ENCODE data around the gene DISC1. TPM values are rescaled to one million over a fixed set of nuclear protein-coding genes. Genes with fewer than 3 reads are reported as not detected.

DISC1 gene
- polyA plus RNA-seq, 3 donors, result 5.5 to 14.7 (median 5.8) TPM

GRCh38 chr1:231606712-231607111 lies 19.9 kb upstream of the DISC1 start:
- no peak for TF ChIP-seq CTCF (IDR thresholded peaks at IDR 0.05)
- no peak overlapping the region for H3K27ac ChIP-seq (ENCODE audit: low read depth in 1 of 2, low read length in 2 of 2)
- Mint-ChIP-seq H3K4me3 (no peak overlapping the region), H3K27ac (peak overlapping the region in 1 of 7 donors; percentile 10), H3K9me3 (peaks cover 0 to 2% (median 0%) of the 10 kb centered on the region in 7 donors), H3K36me3 (no peaks in the 10 kb centered on the region), H3K4me1 (peaks cover 62% of the 10 kb centered on the region), H3K27me3 (ENCODE audit: low read depth in 3 of 3) (peaks cover 0 to 4% (median 1%) of the 10 kb centered on the region in 3 donors)
- H3K4me1 ChIP-seq (ENCODE audit: control insufficient read depth in 1 of 2, insufficient read depth in 2 of 2, low read length in 2 of 2), result peaks cover 52 to 58% of the 10 kb centered on the region in 2 donors
- H3K36me3 ChIP-seq (replicated peaks in 1 of 2; ENCODE audit: control insufficient read depth in 1 of 2, insufficient read depth in 2 of 2, low read length in 2 of 2), result no peaks in the 10 kb centered on the region
- no peak overlapping the region for H3K9ac ChIP-seq (ENCODE audit: insufficient read depth, low read length, poor library complexity, severe bottlenecking)
- H3K4me2 ChIP-seq (replicated peaks; ENCODE audit: extremely low read depth, low read length, poor library complexity, severe bottlenecking), result no peak overlapping the region
- WGBS (ENCODE audit: insufficient coverage), result no CpG with 5 or more reads among the region's 4 CpGs
- DNase-seq, result no peak
- no peaks in the 10 kb centered on the region for H4K20me1 ChIP-seq (ENCODE audit: insufficient read depth, low read length)
- no peaks in the 10 kb centered on the region for H3K79me2 ChIP-seq (ENCODE audit: insufficient read depth, low read length)
- no peak overlapping the region for H3K4me3 ChIP-seq (replicated peaks in 1 of 3; ENCODE audit: low read depth in 2 of 3, low read length in 3 of 3)
- H2AFZ ChIP-seq (ENCODE audit: insufficient read depth, low read depth, low read length, poor library complexity, severe bottlenecking), result no peak overlapping the region
- no peaks in the 10 kb centered on the region for H3K9me3 ChIP-seq (replicated peaks in 1 of 2; ENCODE audit: control insufficient read depth in 1 of 2, insufficient read depth in 1 of 2, low read length in 2 of 2)
- no peaks in the 10 kb centered on the region for H3K27me3 ChIP-seq (ENCODE audit: control insufficient read depth in 2 of 2, insufficient read depth in 2 of 2, low read length in 2 of 2)
- intact Hi-C loops (cut with micrococcal nuclease), result no loop called here

DNA sequence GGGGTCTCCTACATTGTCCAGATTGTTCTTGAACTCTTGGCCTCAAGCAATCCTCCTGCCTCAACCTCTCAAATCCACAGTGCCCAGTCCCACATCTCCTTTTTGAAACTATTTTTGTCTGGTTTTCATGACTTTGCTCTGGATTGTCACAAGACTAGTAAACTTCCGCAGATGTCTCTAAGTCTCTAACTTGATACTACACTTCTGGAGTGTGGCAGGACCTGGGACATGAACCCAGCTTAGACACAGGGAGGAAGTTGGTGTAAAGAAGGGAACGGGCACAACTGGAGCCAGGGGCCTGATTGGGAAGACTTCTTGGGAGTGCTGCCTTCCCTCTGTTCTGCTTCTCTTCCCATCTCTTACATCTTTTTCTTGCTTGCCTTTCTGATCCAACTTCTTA lies 16.2 kb upstream of the DISC1 start:
- H4K20me1 ChIP-seq (ENCODE audit: insufficient read depth, low read length), result no peaks in the 10 kb centered on the region
- no peaks in the 10 kb centered on the region for H3K27me3 ChIP-seq (ENCODE audit: control insufficient read depth in 2 of 2, insufficient read depth in 2 of 2, low read length in 2 of 2)
- no CpG with 5 or more reads among the region's 2 CpGs for WGBS (ENCODE audit: insufficient coverage)
- peak overlapping the region; percentile 23 to 45 for H3K27ac ChIP-seq (ENCODE audit: low read depth in 1 of 2, low read length in 2 of 2)
- Mint-ChIP-seq H3K27me3 (ENCODE audit: low read depth in 3 of 3) (no peaks in the 10 kb centered on the region), H3K4me1 (peaks cover 90% of the 10 kb centered on the region), H3K36me3 (no peaks in the 10 kb centered on the region), H3K27ac (peak overlapping the region; percentile 64 to 87 (median 80)), H3K4me3 (no peak overlapping the region), H3K9me3 (peaks cover 0 to 7% (median 4%) of the 10 kb centered on the region in 7 donors)
- peaks cover 77 to 85% of the 10 kb centered on the region in 2 donors for H3K4me1 ChIP-seq (ENCODE audit: control insufficient read depth in 1 of 2, insufficient read depth in 2 of 2, low read length in 2 of 2)
- no peak overlapping the region for H2AFZ ChIP-seq (ENCODE audit: insufficient read depth, low read depth, low read length, poor library complexity, severe bottlenecking)
- H3K36me3 ChIP-seq (replicated peaks in 1 of 2; ENCODE audit: control insufficient read depth in 1 of 2, insufficient read depth in 2 of 2, low read length in 2 of 2), result no peaks in the 10 kb centered on the region
- no peaks in the 10 kb centered on the region for H3K9me3 ChIP-seq (replicated peaks in 1 of 2; ENCODE audit: control insufficient read depth in 1 of 2, insufficient read depth in 1 of 2, low read length in 2 of 2)
- no peak overlapping the region for H3K4me3 ChIP-seq (replicated peaks in 1 of 3; ENCODE audit: low read depth in 2 of 3, low read length in 3 of 3)
- intact Hi-C loops (cut with micrococcal nuclease), result no loop called here
- no peaks in the 10 kb centered on the region for H3K79me2 ChIP-seq (ENCODE audit: insufficient read depth, low read length)
- TF ChIP-seq CTCF (IDR thresholded peaks at IDR 0.05), result no peak
- no peak overlapping the region for H3K9ac ChIP-seq (ENCODE audit: insufficient read depth, low read length, poor library complexity, severe bottlenecking)
- DNase-seq, result peak in 2 of 3 donors; percentile 31 to 33
- no peak overlapping the region for H3K4me2 ChIP-seq (replicated peaks; ENCODE audit: extremely low read depth, low read length, poor library complexity, severe bottlenecking)

All from CD14-positive monocyte (primary cell).